Natural killer cell (primary cell): Measurements from ENCODE around the gene SPARC. TPM values are rescaled to one million over a fixed set of nuclear protein-coding genes. Genes with fewer than 3 reads are reported as not detected.
"Not testable (repeated sequence)": the region's sequence is repeated elsewhere in the genome, so short reads cannot be mapped to it uniquely, and the experiment has no call there.

ENCODE experiments used
- ATAC-seq, 3 donors: fragments of 150-1000 bp in 2 of 3; fragments of 200-7000 bp in 1 of 3; cut with Tn5 transposase; 1 replicate in 1 of 3; 2 replicates in 2 of 3; pipeline ENCODE4 v1.10.0; 2021; ENCODE audit warnings: mild to moderate bottlenecking in 2 of 3, moderate library complexity in 2 of 3
- DNase-seq, 2 donors: peaks; one replicate each; pipeline versions ENCODE4 v3.0.0 to v3.0.0-alpha.2; 2013 to 2021; ENCODE audit warnings: mixed read lengths in 1 of 2
- H3K27ac ChIP-seq: one replicate; pipeline ENCODE4 v1.5.1; 2013; ENCODE audit warnings: mild to moderate bottlenecking, low read length
- H3K27me3 ChIP-seq: one replicate; pipeline ENCODE4 v1.6.1; 2013; ENCODE audit warnings: low read length; ENCODE audit not compliant: control insufficient read depth, insufficient read depth
- H3K36me3 ChIP-seq: one replicate; pipeline ENCODE4 v1.6.1; 2013; ENCODE audit warnings: low read length; ENCODE audit not compliant: control insufficient read depth, insufficient read depth
- H3K4me1 ChIP-seq: one replicate; pipeline ENCODE4 v1.6.1; 2013; ENCODE audit warnings: low read length; ENCODE audit not compliant: control insufficient read depth, insufficient read depth
- H3K4me3 ChIP-seq: one replicate; pipeline ENCODE4 v1.5.1; 2013; ENCODE audit warnings: low read length
- H3K9me3 ChIP-seq: one replicate; pipeline ENCODE4 v1.6.1; 2013; ENCODE audit warnings: low read length; ENCODE audit not compliant: control insufficient read depth, insufficient read depth
- H3K27ac Mint-ChIP-seq, 2 donors: one replicate each; pipeline ENCODE4 v1.8.0; 2022; ENCODE audit warnings: mild to moderate bottlenecking in 2 of 2, mixed read lengths in 2 of 2, moderate library complexity in 1 of 2
- H3K27me3 Mint-ChIP-seq, 2 donors: one replicate each; pipeline ENCODE4 v1.8.0; 2022; ENCODE audit warnings: low read depth in 2 of 2, mixed read lengths in 2 of 2
- H3K36me3 Mint-ChIP-seq: one replicate; pipeline ENCODE4 v1.8.0; 2022; ENCODE audit warnings: mixed read lengths
- H3K4me1 Mint-ChIP-seq, 2 donors: one replicate each; pipeline ENCODE4 v1.8.0; 2022; ENCODE audit warnings: mixed read lengths in 2 of 2
- H3K4me3 Mint-ChIP-seq: one replicate; pipeline ENCODE4 v1.8.0; 2022; ENCODE audit warnings: mild to moderate bottlenecking, moderate library complexity, mixed read lengths
- H3K9me3 Mint-ChIP-seq, 2 donors: one replicate each; pipeline ENCODE4 v1.8.0; 2022; ENCODE audit warnings: mixed read lengths in 2 of 2
- WGBS: methylation state at CpG from one replicate; pipeline ENCODE4 v1.1.7; 2013; ENCODE audit warnings: missing lambda C conversion rate; ENCODE audit not compliant: insufficient coverage; 5-methylcytosine and 5-hydroxymethylcytosine counted together
- intact Hi-C: fragments of 100-400 bp; cut with micrococcal nuclease; formaldehyde crosslinking; loops from one replicate; pipeline ENCODE4 v1.14.2; 2022
- total RNA-seq, 4 donors: library from RNA; stranded (reverse); fragments of 120-200 nt in 1 of 4; gene quantifications; one replicate each; pipeline versions ENCODE4 v1.2.3 to v1.2.4, GENCODE V29; 2013 to 2022
- TF ChIP-seq, protein P1 (sequence below): fragments of 200-600 bp; IDR thresholded peaks from one replicate; pipeline ENCODE4 v1.8.0; 2022; ENCODE audit warnings: antibody characterized with exemption

SPARC gene
- total RNA-seq, 3 donors from 2014 or later (not counting 1 experiment from before 2014, with no cell fraction given) = 3.2 to 48.5 (median 23.4) TPM

- ATAC-seq = no peak
- Mint-ChIP-seq H3K4me1 (peaks cover 14% of the 10 kb centered on the region in 2 donors), H3K36me3 (no peaks in the 10 kb centered on the region), H3K9me3 (no peaks in the 10 kb centered on the region), H3K27ac (no peak overlapping the region), H3K4me3 (no peak overlapping the region), H3K27me3 (peaks cover 10 to 24% of the 10 kb centered on the region in 2 donors)
- intact Hi-C loops = no loop called here
- Histone ChIP-seq H3K27me3 (peaks cover 5% of the 10 kb centered on the region), H3K9me3 (no peaks in the 10 kb centered on the region), H3K36me3 (no peaks in the 10 kb centered on the region), H3K27ac (no peak overlapping the region), H3K4me1 (peaks cover 9% of the 10 kb centered on the region), H3K4me3 (no peak overlapping the region)
- 76% methylated on average over 5 of the region's 5 CpGs for WGBS
- DNase-seq = no peak
- TF ChIP-seq, protein P1, sequence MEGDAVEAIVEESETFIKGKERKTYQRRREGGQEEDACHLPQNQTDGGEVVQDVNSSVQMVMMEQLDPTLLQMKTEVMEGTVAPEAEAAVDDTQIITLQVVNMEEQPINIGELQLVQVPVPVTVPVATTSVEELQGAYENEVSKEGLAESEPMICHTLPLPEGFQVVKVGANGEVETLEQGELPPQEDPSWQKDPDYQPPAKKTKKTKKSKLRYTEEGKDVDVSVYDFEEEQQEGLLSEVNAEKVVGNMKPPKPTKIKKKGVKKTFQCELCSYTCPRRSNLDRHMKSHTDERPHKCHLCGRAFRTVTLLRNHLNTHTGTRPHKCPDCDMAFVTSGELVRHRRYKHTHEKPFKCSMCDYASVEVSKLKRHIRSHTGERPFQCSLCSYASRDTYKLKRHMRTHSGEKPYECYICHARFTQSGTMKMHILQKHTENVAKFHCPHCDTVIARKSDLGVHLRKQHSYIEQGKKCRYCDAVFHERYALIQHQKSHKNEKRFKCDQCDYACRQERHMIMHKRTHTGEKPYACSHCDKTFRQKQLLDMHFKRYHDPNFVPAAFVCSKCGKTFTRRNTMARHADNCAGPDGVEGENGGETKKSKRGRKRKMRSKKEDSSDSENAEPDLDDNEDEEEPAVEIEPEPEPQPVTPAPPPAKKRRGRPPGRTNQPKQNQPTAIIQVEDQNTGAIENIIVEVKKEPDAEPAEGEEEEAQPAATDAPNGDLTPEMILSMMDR = no peak
Observed at GRCh38 chr5:151682751-151683331, 3.9 kb downstream of the SPARC start.

GRCh38 chr5:151682240-151682639, 4.5 kb downstream of the SPARC start:
- intact Hi-C loops = no loop called here
- Histone ChIP-seq H3K9me3 (no peaks in the 10 kb centered on the region), H3K27me3 (peaks cover 5% of the 10 kb centered on the region), H3K27ac (no peak overlapping the region), H3K4me3 (no peak overlapping the region), H3K36me3 (no peaks in the 10 kb centered on the region), H3K4me1 (peaks cover 9% of the 10 kb centered on the region)
- Mint-ChIP-seq H3K9me3 (no peaks in the 10 kb centered on the region), H3K27me3 (peaks cover 10 to 29% of the 10 kb centered on the region in 2 donors), H3K27ac (no peak overlapping the region), H3K36me3 (no peaks in the 10 kb centered on the region), H3K4me3 (no peak overlapping the region), H3K4me1 (peaks cover 14% of the 10 kb centered on the region in 2 donors)
- TF ChIP-seq, protein P1 = no peak
- 85% methylated on average over 6 of the region's 6 CpGs for WGBS
- DNase-seq = no peak
- no peak for ATAC-seq

DNA sequence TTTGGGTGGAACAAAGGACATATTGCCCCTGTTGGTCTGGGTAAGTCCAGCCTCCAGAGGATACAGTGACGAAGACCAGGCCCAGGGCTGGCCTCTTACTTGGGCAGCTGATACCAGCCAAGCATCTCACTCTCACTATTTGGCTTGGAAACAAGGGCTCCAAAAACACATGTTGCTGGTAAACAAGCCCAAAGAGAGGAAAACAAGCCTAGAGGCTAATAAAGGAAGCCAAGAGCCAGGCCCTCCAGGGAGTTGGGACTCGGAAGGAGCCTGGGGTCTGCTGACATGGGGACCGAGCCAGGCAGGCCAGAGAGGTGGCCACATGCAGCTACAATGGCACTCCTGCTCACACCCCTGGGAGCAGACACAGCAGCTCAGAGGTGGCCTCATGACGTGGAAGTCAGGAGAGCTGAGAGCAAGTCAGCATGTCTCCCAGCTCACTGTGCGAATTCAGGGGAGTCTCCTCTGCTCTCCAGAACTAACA, 5.7 kb downstream of the SPARC start:
- Histone ChIP-seq H3K4me3 (no peak overlapping the region), H3K36me3 (no peaks in the 10 kb centered on the region), H3K27ac (no peak overlapping the region), H3K4me1 (no peaks in the 10 kb centered on the region), H3K27me3 (no peaks in the 10 kb centered on the region), H3K9me3 (no peaks in the 10 kb centered on the region)
- Mint-ChIP-seq H3K4me3 (no peak overlapping the region), H3K27me3 (peaks cover under 1 to 24% of the 10 kb centered on the region in 2 donors), H3K36me3 (no peaks in the 10 kb centered on the region), H3K9me3 (no peaks in the 10 kb centered on the region), H3K4me1 (peaks cover 2% of the 10 kb centered on the region in 2 donors), H3K27ac (no peak overlapping the region)
- DNase-seq = no peak
- no peak for ATAC-seq
- TF ChIP-seq, protein P1 = no peak
- intact Hi-C loops = no loop called here
- 87% methylated on average over 5 of the region's 5 CpGs for WGBS

DNA sequence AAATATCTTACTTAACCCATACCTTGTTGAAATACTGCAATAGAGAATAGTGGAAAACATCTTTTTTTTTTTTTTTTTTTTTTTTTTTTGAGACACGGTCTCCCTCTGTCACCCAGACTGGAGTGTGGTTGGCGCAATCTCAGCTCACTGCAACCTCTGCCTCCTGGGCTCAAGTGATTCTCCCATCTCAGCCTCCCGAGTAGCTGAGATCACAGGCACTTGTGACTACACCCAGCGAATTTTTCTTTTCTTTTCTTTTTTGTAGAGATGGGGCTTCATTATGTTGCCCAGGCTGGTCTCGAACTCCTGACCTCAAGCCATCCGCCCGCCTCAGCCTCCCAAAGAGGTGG, 6.6 kb downstream of the SPARC start:
- H3K36me3 Mint-ChIP-seq, H3K4me1 ChIP-seq, H3K36me3 ChIP-seq, H3K27ac Mint-ChIP-seq, H3K9me3 ChIP-seq, H3K4me3 Mint-ChIP-seq, H3K4me1 Mint-ChIP-seq, H3K27ac ChIP-seq, ATAC-seq, H3K4me3 ChIP-seq, H3K9me3 Mint-ChIP-seq, H3K27me3 ChIP-seq, DNase-seq, intact Hi-C loops: not testable (repeated sequence)
- H3K27me3 Mint-ChIP-seq = peaks cover 0 to 16% of the 10 kb centered on the region in 2 donors
- 96% methylated on average over 3 of the region's 7 CpGs for WGBS
